Measurements from ENCODE around the gene OR10J5. TPM values are rescaled to one million over a fixed set of nuclear protein-coding genes. Genes with fewer than 3 reads are reported as not detected.

The OR10J5 gene
- total RNA-seq (not detected), polyA plus RNA-seq (not detected)
- long read RNA-seq, donor 1 = 0 reads
- long read RNA-seq, donor 2 = 0 reads
- long read RNA-seq, donor 3 = 0 reads
- long read RNA-seq, donor 4 = 0 reads
- long read RNA-seq, donor 5 = 0 reads
- long read RNA-seq, donor 6 = 0 reads
- long read RNA-seq, donor 7 = 0 reads
- long read RNA-seq, donor 8 = 0 reads
- long read RNA-seq, donor 9 = 0 reads
- long read RNA-seq, donor 10 = 0 reads

GRCh38 chr1:159535907-159536306 is at the start of gene OR10J5:
Gene OR10J5, minus strand, starts transcription at chr1:159536007. Its CDS starts 0 bp downstream, at chr1:159536007.
- peaks cover 5 to 10% (median 9%) of the 10 kb centered on the region in 4 donors for H3K9me3 ChIP-seq
- H3K27me3 ChIP-seq = no peaks in the 10 kb centered on the region
- TF ChIP-seq EP300 (IDR thresholded peaks at IDR 0.05) = no peak
- no peak for TF ChIP-seq POLR2A (IDR thresholded peaks at IDR 0.05)
- no peak for TF ChIP-seq POLR2AphosphoS5 (IDR thresholded peaks at IDR 0.05)
- no peak for TF ChIP-seq CTCF (IDR thresholded peaks at IDR 0.05)
- no peaks in the 10 kb centered on the region for H3K36me3 ChIP-seq
- DNase-seq = no peak
- 92 to 100% (median 94%) methylated on average over 1 of the region's 1 CpG for WGBS, 5 donors
- H3K27ac ChIP-seq = no peak within 1 kb of the TSS
- intact Hi-C loops (cut with DNase I; ENCODE audit: low total_unique reads) = no loop called here
- no peaks in the 10 kb centered on the region for H3K4me1 ChIP-seq
- H3K4me3 ChIP-seq = no peak within 1 kb of the TSS

DNA sequence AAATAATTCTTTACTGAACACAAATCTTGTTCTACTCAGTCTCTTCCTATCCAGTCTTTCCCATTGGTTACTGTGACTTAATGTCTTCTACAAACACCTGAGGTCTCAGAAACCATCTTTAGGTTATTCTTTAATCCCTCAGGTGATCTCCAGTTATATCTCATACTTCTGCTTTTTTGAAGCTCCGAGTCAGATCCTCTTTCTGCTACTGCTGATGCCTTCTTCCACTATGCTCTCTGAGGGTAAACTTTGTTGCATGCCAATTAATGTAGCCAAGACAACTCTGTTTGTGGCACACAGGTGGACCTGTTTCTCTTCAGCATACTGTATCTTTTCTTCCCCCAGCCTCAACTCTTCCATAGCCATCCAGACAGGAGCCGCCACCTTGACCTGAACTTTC is 48.7 kb upstream of the OR10J5 start:
- 73 to 82% (median 73%) methylated on average over 2 of the region's 2 CpGs for WGBS, 5 donors
- intact Hi-C loops (cut with DNase I; ENCODE audit: low total_unique reads) = no loop called here
- H3K4me1 ChIP-seq = no peaks in the 10 kb centered on the region
- H3K4me3 ChIP-seq = no peak overlapping the region
- H3K27ac ChIP-seq = no peak overlapping the region
- H3K9me3 ChIP-seq = no peaks in the 10 kb centered on the region
- H3K36me3 ChIP-seq = no peaks in the 10 kb centered on the region
- no peak for DNase-seq
- no peak for TF ChIP-seq POLR2AphosphoS5 (IDR thresholded peaks at IDR 0.05)
- no peak for TF ChIP-seq CTCF (IDR thresholded peaks at IDR 0.05)
- no peak for TF ChIP-seq POLR2A (IDR thresholded peaks at IDR 0.05)
- TF ChIP-seq EP300 (IDR thresholded peaks at IDR 0.05) = no peak
- no peaks in the 10 kb centered on the region for H3K27me3 ChIP-seq

DNA sequence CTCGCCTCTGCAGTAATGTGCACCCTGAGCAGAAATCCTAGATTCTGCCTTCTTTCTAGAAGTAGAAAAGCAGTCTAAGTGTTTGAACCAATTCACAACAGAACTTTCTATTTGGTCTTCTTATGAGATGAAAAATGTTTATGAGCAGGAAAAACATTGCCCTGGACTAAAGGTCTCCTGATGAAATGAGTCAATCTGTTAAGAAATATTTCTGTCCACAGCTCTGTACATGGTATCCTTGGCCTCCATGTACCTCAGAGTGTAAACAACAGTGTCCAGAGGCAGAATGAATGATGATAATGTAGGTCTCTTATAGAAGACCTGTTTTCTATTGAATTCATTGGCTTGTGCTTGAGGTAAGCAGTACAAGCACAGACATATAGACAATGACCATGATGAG is 45.6 kb upstream of the OR10J5 start:
- Histone ChIP-seq H3K9me3 (no peaks in the 10 kb centered on the region), H3K4me1 (no peaks in the 10 kb centered on the region), H3K27me3 (no peaks in the 10 kb centered on the region), H3K4me3 (no peak overlapping the region), H3K27ac (no peak overlapping the region), H3K36me3 (no peaks in the 10 kb centered on the region)
- TF ChIP-seq EP300 (IDR thresholded peaks at IDR 0.05) = no peak
- TF ChIP-seq POLR2AphosphoS5 (IDR thresholded peaks at IDR 0.05) = no peak
- no peak for TF ChIP-seq CTCF (IDR thresholded peaks at IDR 0.05)
- no peak for TF ChIP-seq POLR2A (IDR thresholded peaks at IDR 0.05)
- DNase-seq = no peak
- WGBS, 5 donors = 78 to 87% (median 79%) methylated on average over 1 of the region's 1 CpG
- intact Hi-C loops (cut with DNase I; ENCODE audit: low total_unique reads) = no loop called here

- WGBS, 5 donors = 51 to 65% (median 62%) methylated on average over 3 of the region's 3 CpGs
- Histone ChIP-seq H3K4me1 (no peaks in the 10 kb centered on the region), H3K27ac (no peak overlapping the region), H3K4me3 (no peak overlapping the region), H3K27me3 (no peaks in the 10 kb centered on the region), H3K9me3 (no peaks in the 10 kb centered on the region), H3K36me3 (no peaks in the 10 kb centered on the region)
- no peak for TF ChIP-seq POLR2AphosphoS5 (IDR thresholded peaks at IDR 0.05)
- TF ChIP-seq CTCF (IDR thresholded peaks at IDR 0.05) = no peak
- TF ChIP-seq POLR2A (IDR thresholded peaks at IDR 0.05) = no peak
- no peak for TF ChIP-seq EP300 (IDR thresholded peaks at IDR 0.05)
- no peak for DNase-seq
- intact Hi-C loops (cut with DNase I; ENCODE audit: low total_unique reads) = no loop called here
These were observed 44.5 kb upstream of the OR10J5 start for GRCh38 chr1:159580340-159580739.
